Liver (tissue), 9 donors: ENCODE results near the gene ATP8B3. TPM values are rescaled to one million over a fixed set of nuclear protein-coding genes. Genes with fewer than 3 reads are reported as not detected.

Experiments
- DNase-seq: peaks from one replicate; pipeline ENCODE4 v3.0.0-alpha.2; 2017; ENCODE audit warnings: low spot score
- H3K27ac ChIP-seq, 2 donors: one replicate each; pipeline ENCODE4 v1.7.0; 2013; ENCODE audit warnings: inconsistent platforms in 2 of 2, low read length in 2 of 2, control low read depth in 1 of 2, low read depth in 1 of 2, mild to moderate bottlenecking in 1 of 2
- H3K27me3 ChIP-seq, 4 donors: one replicate each; pipeline versions ENCODE4 v1.6.1 to v1.7.0; 2013; ENCODE audit warnings: low read length in 3 of 4, inconsistent platforms in 1 of 4, mild to moderate bottlenecking in 1 of 4, moderate library complexity in 1 of 4; ENCODE audit not compliant: control insufficient read depth in 4 of 4, insufficient read depth in 4 of 4
- H3K36me3 ChIP-seq, 4 donors: one replicate each; pipeline versions ENCODE4 v1.6.1 to v1.7.0; 2013; ENCODE audit warnings: low read length in 3 of 4, mild to moderate bottlenecking in 3 of 4, low read depth in 1 of 4, moderate library complexity in 1 of 4; ENCODE audit not compliant: control insufficient read depth in 4 of 4, insufficient read depth in 3 of 4
- H3K4me1 ChIP-seq, 4 donors: one replicate each; pipeline versions ENCODE4 v1.6.1 to v1.7.0; 2013; ENCODE audit warnings: low read length in 3 of 4, mild to moderate bottlenecking in 3 of 4, moderate library complexity in 1 of 4; ENCODE audit not compliant: control insufficient read depth in 4 of 4, insufficient read depth in 4 of 4
- H3K4me3 ChIP-seq, 3 donors: one replicate each; pipeline versions ENCODE4 v1.6.1 to v1.7.0; 2013; ENCODE audit warnings: low read length in 3 of 3, control low read depth in 1 of 3, low read depth in 1 of 3, mild to moderate bottlenecking in 1 of 3
- H3K9ac ChIP-seq, 2 donors: one replicate each; pipeline ENCODE4 v1.7.0; 2013; ENCODE audit warnings: low read length in 2 of 2, mild to moderate bottlenecking in 2 of 2, moderate library complexity in 2 of 2, control low read depth in 1 of 2, low read depth in 1 of 2
- H3K9me3 ChIP-seq, 4 donors: one replicate each; pipeline versions ENCODE4 v1.6.1 to v1.7.0; 2013; ENCODE audit warnings: low read length in 3 of 4; ENCODE audit not compliant: control insufficient read depth in 4 of 4
- ATF3 ChIP-seq: IDR thresholded peaks from 2 replicates; pipeline ENCODE4 v1.6.1; 2016; ENCODE audit warnings: antibody characterized with exemption
- CTCF ChIP-seq: fragments of 150-350 bp; IDR thresholded peaks from 2 replicates; pipeline ENCODE4 v1.5.1; 2017; ENCODE audit warnings: improper control_type of control experiment, low read depth, low read length; ENCODE audit not compliant: missing input control
- EGR1 ChIP-seq, 2 donors: IDR thresholded peaks; 2 replicates each; pipeline ENCODE4 v1.6.1; 2016 to 2018; ENCODE audit warnings: antibody characterized with exemption in 2 of 2, low read depth in 2 of 2
- FOXA1 ChIP-seq: IDR thresholded peaks from 2 replicates; pipeline ENCODE4 v1.6.1; 2016; ENCODE audit warnings: antibody characterized with exemption
- FOXA2 ChIP-seq: IDR thresholded peaks from 2 replicates; pipeline ENCODE4 v1.6.1; 2016; ENCODE audit warnings: antibody characterized with exemption
- HNF4A ChIP-seq, 2 donors: conservative IDR thresholded peaks; 2 replicates each; pipeline ENCODE4 v1.6.1; 2016; ENCODE audit warnings: antibody characterized with exemption in 2 of 2, mild to moderate bottlenecking in 2 of 2
- RAD21 ChIP-seq, 2 donors: IDR thresholded peaks; 2 replicates each; pipeline ENCODE4 v1.6.1; 2016; ENCODE audit warnings: antibody characterized with exemption in 2 of 2, mild to moderate bottlenecking in 2 of 2
- TAF1 ChIP-seq: conservative IDR thresholded peaks from 2 replicates; pipeline ENCODE4 v1.6.1; 2016; ENCODE audit warnings: antibody characterized with exemption, mild to moderate bottlenecking
- YY1 ChIP-seq: IDR thresholded peaks from 2 replicates; pipeline ENCODE4 v1.6.1; 2016; ENCODE audit warnings: antibody characterized with exemption, mild to moderate bottlenecking
- ZBTB33 ChIP-seq: IDR thresholded peaks from 2 replicates; pipeline ENCODE4 v1.6.1; 2016; ENCODE audit warnings: antibody characterized with exemption
- WGBS: extraction: QIAGEN DNeasy Blood & Tissue Kit; methylation state at CpG from one replicate; pipeline ENCODE4 v1.1.7; 2013; 5-methylcytosine and 5-hydroxymethylcytosine counted together
- polyA plus RNA-seq, 2 donors: library from polyadenylated mRNA; stranded (reverse) in 1 of 2; unstranded in 1 of 2; fragments of 200-250 nt in 1 of 2; fragments of >200 nt in 1 of 2; fragmentation: Nextera tagmentation in 1 of 2; extraction: Ambion mirVana in 1 of 2; gene quantifications; one replicate each; pipeline versions ENCODE4 v1.2.1 to v1.2.3, GENCODE V29; 2013 to 2015
- total RNA-seq, 2 donors: library from RNA; depleted of rRNA; stranded (reverse); fragments of >200 nt; gene quantifications; one replicate each; pipeline ENCODE4 v1.2.3, GENCODE V29; 2014
- donor health status: healthy.
- donor health status: healthy.
- donor health status: healthy.
- donor health status: healthy.
- donor health status: healthy.

ATP8B3 gene
- total and polyA plus RNA-seq, 4 donors = 0.42 to 3.1 (median 0.52) TPM

- TF ChIP-seq RAD21 (IDR thresholded peaks at IDR 0.05) = no peak
- no peak for TF ChIP-seq YY1
- TF ChIP-seq EGR1 (IDR thresholded peaks at IDR 0.05; ENCODE audit: low read depth in 2 of 2) = no peak
- no peak for TF ChIP-seq CTCF
- no peaks in the 10 kb centered on the region for H3K36me3 ChIP-seq
- no peak overlapping the region for H3K4me3 ChIP-seq
- no peak overlapping the region for H3K9ac ChIP-seq
- H3K27me3 ChIP-seq = no peaks in the 10 kb centered on the region
- H3K4me1 ChIP-seq = peaks cover 18 to 94% (median 81%) of the 10 kb centered on the region in 4 donors
- DNase-seq = no peak
- WGBS = 93% methylated on average over 22 of the region's 22 CpGs
- no peak overlapping the region for H3K27ac ChIP-seq
- H3K9me3 ChIP-seq = no peaks in the 10 kb centered on the region
Observed at GRCh38 chr19:1843116-1843515, 31.0 kb upstream of the ATP8B3 start.

- no peaks in the 10 kb centered on the region for H3K36me3 ChIP-seq
- 80% methylated on average over 35 of the region's 35 CpGs for WGBS
- no peak for DNase-seq
- H3K27ac ChIP-seq = peak overlapping the region; percentile 62 to 75
- no peak for TF ChIP-seq HNF4A (conservative IDR thresholded peaks at IDR 0.05)
- no peak for TF ChIP-seq CTCF
- no peak for TF ChIP-seq TAF1
- TF ChIP-seq FOXA2 = no peak
- no peak for TF ChIP-seq FOXA1
- TF ChIP-seq ATF3 = no peak
- no peak for TF ChIP-seq YY1
- TF ChIP-seq ZBTB33 = no peak
- no peaks in the 10 kb centered on the region for H3K9me3 ChIP-seq
- H3K27me3 ChIP-seq = no peaks in the 10 kb centered on the region
- no peak overlapping the region for H3K9ac ChIP-seq
- peaks cover 21 to 96% (median 82%) of the 10 kb centered on the region in 4 donors for H3K4me1 ChIP-seq
- no peak overlapping the region for H3K4me3 ChIP-seq
Observed at GRCh38 chr19:1841209-1841924, 29.3 kb upstream of the ATP8B3 start.
